ENCODE data around the gene OCA2.

- TF ChIP-seq POLR2AphosphoS5 (IDR thresholded peaks at IDR 0.05) (no peak), CTCF (IDR thresholded peaks at IDR 0.05) (no peak), EP300 (IDR thresholded peaks at IDR 0.05) (no peak), POLR2A (IDR thresholded peaks at IDR 0.05) (no peak)
Measured at GRCh38 chr15:27845535-27846369, 253.4 kb downstream of the OCA2 start.
